SJSA1 (cell line): Measurements from ENCODE around the gene VEPH1. TPM values are rescaled to one million over a fixed set of nuclear protein-coding genes. Genes with fewer than 3 reads are reported as not detected.

Experiments
- DNase-seq, 2 experiments: peaks; one replicate each; pipeline ENCODE4 v3.0.0-alpha.2; 2015 to 2020; ENCODE audit warnings: low spot score in 2 of 2, low read depth in 1 of 2
- H3K27ac ChIP-seq: fragments of 250-450 bp; sonication (Bioruptor Pico); 2 replicates; pipeline ENCODE4 v1.5.1; 2020; ENCODE audit warnings: mild to moderate bottlenecking, moderate library complexity
- H3K27me3 ChIP-seq: fragments of 250-450 bp; sonication (Bioruptor Pico); replicated peaks from 2 replicates; pipeline ENCODE4 v1.5.1; 2020; ENCODE audit warnings: mild to moderate bottlenecking, moderate library complexity
- H3K36me3 ChIP-seq: fragments of 250-450 bp; sonication (Bioruptor Pico); 2 replicates; pipeline ENCODE4 v1.5.1; 2020; ENCODE audit warnings: mild to moderate bottlenecking
- H3K4me1 ChIP-seq: fragments of 250-450 bp; sonication (Bioruptor Pico); replicated peaks from 2 replicates; pipeline ENCODE4 v1.6.1; 2021; ENCODE audit warnings: mild to moderate bottlenecking
- H3K4me3 ChIP-seq: fragments of 250-450 bp; sonication (Bioruptor Pico); 2 replicates; pipeline ENCODE4 v1.5.1; 2020; ENCODE audit warnings: mild to moderate bottlenecking
- H3K9me3 ChIP-seq: fragments of 250-450 bp; sonication (Bioruptor Pico); replicated peaks from 2 replicates; pipeline ENCODE4 v1.5.1; 2020; ENCODE audit warnings: mild to moderate bottlenecking
- total RNA-seq: library from RNA; depleted of rRNA; stranded (reverse); fragments of >200 nt; shearing (Covaris generic); gene quantifications from 2 replicates; pipeline ENCODE4 v1.2.3, GENCODE V29; 2014

The VEPH1 gene
- total RNA-seq, 1 experiment from 2014 or later: 14.3 TPM

GRCh38 chr3:157261000-157261399, 242.2 kb downstream of the VEPH1 start:
- Histone ChIP-seq H3K36me3 (peaks cover 3% of the 10 kb centered on the region), H3K27me3 (no peaks in the 10 kb centered on the region), H3K4me3 (no peak overlapping the region), H3K4me1 (no peaks in the 10 kb centered on the region), H3K9me3 (no peaks in the 10 kb centered on the region), H3K27ac (no peak overlapping the region)
- DNase-seq: no peak

- no peak overlapping the region for H3K27ac ChIP-seq
- H3K4me3 ChIP-seq: no peak overlapping the region
- no peak for DNase-seq
- no peaks in the 10 kb centered on the region for H3K27me3 ChIP-seq
- H3K9me3 ChIP-seq: no peaks in the 10 kb centered on the region
- no peaks in the 10 kb centered on the region for H3K4me1 ChIP-seq
- no peaks in the 10 kb centered on the region; the same call in none of the 2 replicates for H3K36me3 ChIP-seq
These were observed 243.4 kb downstream of the VEPH1 start for GRCh38 chr3:157259825-157260224.

- Histone ChIP-seq H3K9me3 (no peaks in the 10 kb centered on the region), H3K27me3 (no peaks in the 10 kb centered on the region), H3K36me3 (no peaks in the 10 kb centered on the region), H3K4me3 (no peak overlapping the region), H3K27ac (no peak overlapping the region), H3K4me1 (no peaks in the 10 kb centered on the region)
- DNase-seq: no peak
These were observed 246.1 kb downstream of the VEPH1 start for GRCh38 chr3:157257101-157257500.

- H3K4me1 ChIP-seq: no peaks in the 10 kb centered on the region
- no peaks in the 10 kb centered on the region for H3K36me3 ChIP-seq
- no peak overlapping the region for H3K4me3 ChIP-seq
- no peaks in the 10 kb centered on the region for H3K9me3 ChIP-seq
- no peaks in the 10 kb centered on the region for H3K27me3 ChIP-seq
- no peak for DNase-seq
- H3K27ac ChIP-seq: no peak overlapping the region
These were observed 247.4 kb downstream of the VEPH1 start for GRCh38 chr3:157255797-157256196.

- no peaks in the 10 kb centered on the region for H3K36me3 ChIP-seq
- DNase-seq: no peak
- H3K27me3 ChIP-seq: no peaks in the 10 kb centered on the region
- peaks cover 27% of the 10 kb centered on the region for H3K4me1 ChIP-seq
- H3K27ac ChIP-seq: no peak overlapping the region
- H3K4me3 ChIP-seq: no peak overlapping the region
- no peaks in the 10 kb centered on the region for H3K9me3 ChIP-seq
These were observed 251.5 kb downstream of the VEPH1 start for GRCh38 chr3:157251685-157252084.

- peak overlapping the region; percentile 57; the same call in 1 of the 2 replicates for H3K27ac ChIP-seq
- no peaks in the 10 kb centered on the region for H3K9me3 ChIP-seq
- no peaks in the 10 kb centered on the region for H3K36me3 ChIP-seq
- DNase-seq: no peak
- H3K4me1 ChIP-seq: peaks cover 27% of the 10 kb centered on the region
- no peaks in the 10 kb centered on the region for H3K27me3 ChIP-seq
- no peak overlapping the region for H3K4me3 ChIP-seq
These were observed 253.6 kb downstream of the VEPH1 start for GRCh38 chr3:157249606-157250005.

- H3K4me3 ChIP-seq: no peak overlapping the region
- H3K36me3 ChIP-seq: no peaks in the 10 kb centered on the region
- no peaks in the 10 kb centered on the region for H3K27me3 ChIP-seq
- peaks cover 27% of the 10 kb centered on the region for H3K4me1 ChIP-seq
- peak; percentile 53 to 71 for DNase-seq
- peak overlapping the region; percentile 57 for H3K27ac ChIP-seq
- no peaks in the 10 kb centered on the region for H3K9me3 ChIP-seq
These were observed 254.4 kb downstream of the VEPH1 start for GRCh38 chr3:157248590-157249422.

GRCh38 chr3:157247391-157247790, 255.8 kb downstream of the VEPH1 start:
- H3K27me3 ChIP-seq: no peaks in the 10 kb centered on the region
- H3K9me3 ChIP-seq: no peaks in the 10 kb centered on the region
- peak overlapping the region; percentile 57 for H3K27ac ChIP-seq
- no peaks in the 10 kb centered on the region for H3K36me3 ChIP-seq
- DNase-seq: no peak
- H3K4me1 ChIP-seq: peaks cover 27% of the 10 kb centered on the region
- no peak overlapping the region for H3K4me3 ChIP-seq

GRCh38 chr3:157242836-157243235, 260.4 kb downstream of the VEPH1 start:
- Histone ChIP-seq H3K36me3 (no peaks in the 10 kb centered on the region), H3K27ac (no peak overlapping the region), H3K4me1 (peaks cover 28% of the 10 kb centered on the region), H3K4me3 (no peak overlapping the region), H3K27me3 (no peaks in the 10 kb centered on the region), H3K9me3 (no peaks in the 10 kb centered on the region)
- no peak for DNase-seq

GRCh38 chr3:157241599-157241998, 261.6 kb downstream of the VEPH1 start:
- H3K27me3 ChIP-seq: no peaks in the 10 kb centered on the region
- no peak for DNase-seq
- peaks cover 21% of the 10 kb centered on the region for H3K4me1 ChIP-seq
- H3K4me3 ChIP-seq: no peak overlapping the region
- H3K36me3 ChIP-seq: no peaks in the 10 kb centered on the region
- H3K9me3 ChIP-seq: no peaks in the 10 kb centered on the region
- H3K27ac ChIP-seq: no peak overlapping the region

- Histone ChIP-seq H3K27me3 (no peaks in the 10 kb centered on the region), H3K4me1 (peaks cover 21% of the 10 kb centered on the region), H3K9me3 (no peaks in the 10 kb centered on the region), H3K4me3 (no peak overlapping the region), H3K27ac (no peak overlapping the region), H3K36me3 (no peaks in the 10 kb centered on the region)
- DNase-seq: no peak
These were observed 262.8 kb downstream of the VEPH1 start for GRCh38 chr3:157240408-157240807.

- Histone ChIP-seq H3K36me3 (no peaks in the 10 kb centered on the region), H3K9me3 (no peaks in the 10 kb centered on the region), H3K4me1 (peaks cover 21% of the 10 kb centered on the region), H3K27ac (peak overlapping the region; percentile 48), H3K4me3 (no peak overlapping the region), H3K27me3 (no peaks in the 10 kb centered on the region)
- peak; percentile 40 to 57 for DNase-seq
These were observed 264.0 kb downstream of the VEPH1 start for GRCh38 chr3:157239082-157239704.

- no peaks in the 10 kb centered on the region for H3K27me3 ChIP-seq
- H3K36me3 ChIP-seq: no peaks in the 10 kb centered on the region
- H3K4me1 ChIP-seq: peaks cover 21% of the 10 kb centered on the region
- DNase-seq: peak in 1 of 2 experiments; percentile 63
- no peak overlapping the region for H3K4me3 ChIP-seq
- H3K9me3 ChIP-seq: no peaks in the 10 kb centered on the region
- peak overlapping the region; percentile 48 for H3K27ac ChIP-seq
These were observed 264.8 kb downstream of the VEPH1 start for GRCh38 chr3:157238457-157238856.

GRCh38 chr3:157237886-157238285, 265.3 kb downstream of the VEPH1 start:
- DNase-seq: no peak
- H3K36me3 ChIP-seq: no peaks in the 10 kb centered on the region
- no peaks in the 10 kb centered on the region for H3K9me3 ChIP-seq
- no peak overlapping the region for H3K4me3 ChIP-seq
- H3K27ac ChIP-seq: peak overlapping the region; percentile 48
- peaks cover 21% of the 10 kb centered on the region for H3K4me1 ChIP-seq
- no peaks in the 10 kb centered on the region for H3K27me3 ChIP-seq
